Hepatocyte (in vitro differentiated cells): ENCODE measurements around the gene PPP1R9A. TPM values are rescaled to one million over a fixed set of nuclear protein-coding genes. Genes with fewer than 3 reads are reported as not detected.

Experiments used
- DNase-seq: peaks from one replicate; pipeline ENCODE4 v3.0.0-alpha.2; 2016; ENCODE audit warnings: low spot score
- H2AFZ ChIP-seq: fragments of 200-600 bp; sonication (generic); 2 replicates; pipeline ENCODE4 v1.6.0; 2016; ENCODE audit warnings: antibody characterized with exemption, mild to moderate bottlenecking
- H3K27ac ChIP-seq: fragments of 200-600 bp; sonication (generic); 2 replicates; pipeline ENCODE4 v1.5.1; 2016; ENCODE audit warnings: mild to moderate bottlenecking
- H3K27me3 ChIP-seq: fragments of 200-600 bp; sonication (generic); 2 replicates; pipeline ENCODE4 v1.6.1; 2016
- H3K36me3 ChIP-seq: fragments of 200-600 bp; sonication (generic); replicated peaks from 2 replicates; pipeline ENCODE4 v1.5.1; 2016; ENCODE audit warnings: low read depth; ENCODE audit not compliant: insufficient read depth
- H3K4me1 ChIP-seq: fragments of 200-600 bp; sonication (generic); 2 replicates; pipeline ENCODE4 v1.5.1; 2016; ENCODE audit warnings: mild to moderate bottlenecking, moderate library complexity; ENCODE audit not compliant: insufficient read depth
- H3K4me2 ChIP-seq: fragments of 200-600 bp; sonication (generic); 2 replicates; pipeline ENCODE4 v1.6.0; 2016
- H3K4me3 ChIP-seq: fragments of 200-600 bp; sonication (generic); 2 replicates; pipeline ENCODE4 v1.5.1; 2016; ENCODE audit warnings: mild to moderate bottlenecking
- H3K79me2 ChIP-seq: fragments of 200-600 bp; sonication (generic); 2 replicates; pipeline ENCODE4 v1.6.0; 2017; ENCODE audit warnings: mild to moderate bottlenecking
- H3K9me2 ChIP-seq: fragments of 200-600 bp; sonication (generic); replicated peaks from 2 replicates; pipeline ENCODE4 v1.6.0; 2017; ENCODE audit warnings: mild to moderate bottlenecking; ENCODE audit not compliant: insufficient read depth
- H3K9me3 ChIP-seq: fragments of 200-600 bp; sonication (generic); 2 replicates; pipeline ENCODE4 v1.5.1; 2016; ENCODE audit warnings: low read depth, mild to moderate bottlenecking
- H4K20me1 ChIP-seq: fragments of 200-600 bp; sonication (generic); 2 replicates; pipeline ENCODE4 v1.6.0; 2016; ENCODE audit warnings: mild to moderate bottlenecking; ENCODE audit not compliant: insufficient read depth, poor library complexity, severe bottlenecking
- EZH2 ChIP-seq: fragments of 200-600 bp; sonication (generic); IDR thresholded peaks from 2 replicates; pipeline ENCODE4 v1.6.1; 2016; ENCODE audit warnings: antibody characterized with exemption, mild to moderate bottlenecking, borderline replicate concordance
- EZH2phosphoT487 ChIP-seq: fragments of 200-600 bp; sonication (generic); IDR thresholded peaks from one replicate; pipeline ENCODE4 v1.6.1; 2018; ENCODE audit warnings: antibody characterized with exemption, mild to moderate bottlenecking, low read depth, moderate library complexity; ENCODE audit not compliant: unreplicated experiment, severe bottlenecking
- WGBS: methylation state at CpG from one replicate; pipeline ENCODE4 v1.1.6; 2016; ENCODE audit warnings: low lambda C conversion rate; ENCODE audit errors: missing lambda C conversion rate; 5-methylcytosine and 5-hydroxymethylcytosine counted together
- polyA plus RNA-seq: library from polyadenylated mRNA; unstranded; fragments of >200 nt; fragmentation: Nextera tagmentation; extraction: Ambion mirVana; gene quantifications from 2 replicates; pipeline ENCODE4 v1.2.1, GENCODE V29; 2016
- total RNA-seq: library from RNA; depleted of rRNA; stranded (reverse); fragments of >200 nt; gene quantifications from 2 replicates; pipeline ENCODE4 v1.2.3, GENCODE V29; 2014
- TF ChIP-seq, protein P1 (sequence below): fragments of 200-600 bp; sonication (generic); IDR thresholded peaks from 2 replicates; pipeline ENCODE4 v1.5.1; 2016; ENCODE audit warnings: antibody characterized with exemption, mild to moderate bottlenecking; ENCODE audit not compliant: poor library complexity

The PPP1R9A gene
- total and polyA plus RNA-seq, 2 experiments from 2014 or later, result 11.7 to 25.7 TPM

DNA sequence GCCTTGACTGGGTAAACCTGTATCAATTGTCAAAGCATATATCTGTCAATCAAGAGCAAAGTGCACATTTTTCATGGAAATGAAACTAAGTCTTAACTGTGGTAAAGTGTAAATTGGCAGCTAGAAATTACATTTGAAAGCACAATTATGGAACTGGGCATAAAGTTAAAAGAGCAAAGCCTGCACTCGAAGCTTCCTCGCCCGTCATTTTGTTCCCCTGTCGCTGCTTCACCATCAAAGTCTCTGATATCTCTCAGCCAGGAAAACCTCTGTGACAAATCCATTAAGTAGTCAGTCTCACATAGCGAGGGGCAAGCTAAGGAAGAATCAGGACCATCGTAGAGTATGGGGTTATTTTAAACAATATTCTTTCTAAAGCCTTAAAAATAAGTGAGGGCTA, 389.1 kb downstream of the PPP1R9A start:
- Histone ChIP-seq H4K20me1 (no peaks in the 10 kb centered on the region), H3K79me2 (no peaks in the 10 kb centered on the region), H3K36me3 (no peaks in the 10 kb centered on the region), H3K27me3 (no peaks in the 10 kb centered on the region), H3K4me2 (no peak overlapping the region), H3K9me2 (no peaks in the 10 kb centered on the region), H3K4me3 (no peak overlapping the region), H3K27ac (no peak overlapping the region), H2AFZ (no peak overlapping the region), H3K4me1 (no peaks in the 10 kb centered on the region), H3K9me3 (no peaks in the 10 kb centered on the region)
- TF ChIP-seq EZH2phosphoT487, result no peak
- 88% methylated on average over 6 of the region's 6 CpGs for WGBS
- no peak for DNase-seq

- H3K9me3 ChIP-seq, result no peaks in the 10 kb centered on the region
- no peak overlapping the region for H3K27ac ChIP-seq
- H3K36me3 ChIP-seq, result no peaks in the 10 kb centered on the region
- no peaks in the 10 kb centered on the region for H3K27me3 ChIP-seq
- DNase-seq, result no peak
- no peak overlapping the region for H2AFZ ChIP-seq
- TF ChIP-seq EZH2, result no peak
- TF ChIP-seq, protein P1, sequence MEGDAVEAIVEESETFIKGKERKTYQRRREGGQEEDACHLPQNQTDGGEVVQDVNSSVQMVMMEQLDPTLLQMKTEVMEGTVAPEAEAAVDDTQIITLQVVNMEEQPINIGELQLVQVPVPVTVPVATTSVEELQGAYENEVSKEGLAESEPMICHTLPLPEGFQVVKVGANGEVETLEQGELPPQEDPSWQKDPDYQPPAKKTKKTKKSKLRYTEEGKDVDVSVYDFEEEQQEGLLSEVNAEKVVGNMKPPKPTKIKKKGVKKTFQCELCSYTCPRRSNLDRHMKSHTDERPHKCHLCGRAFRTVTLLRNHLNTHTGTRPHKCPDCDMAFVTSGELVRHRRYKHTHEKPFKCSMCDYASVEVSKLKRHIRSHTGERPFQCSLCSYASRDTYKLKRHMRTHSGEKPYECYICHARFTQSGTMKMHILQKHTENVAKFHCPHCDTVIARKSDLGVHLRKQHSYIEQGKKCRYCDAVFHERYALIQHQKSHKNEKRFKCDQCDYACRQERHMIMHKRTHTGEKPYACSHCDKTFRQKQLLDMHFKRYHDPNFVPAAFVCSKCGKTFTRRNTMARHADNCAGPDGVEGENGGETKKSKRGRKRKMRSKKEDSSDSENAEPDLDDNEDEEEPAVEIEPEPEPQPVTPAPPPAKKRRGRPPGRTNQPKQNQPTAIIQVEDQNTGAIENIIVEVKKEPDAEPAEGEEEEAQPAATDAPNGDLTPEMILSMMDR, result no peak
- TF ChIP-seq EZH2phosphoT487, result no peak
- no peaks in the 10 kb centered on the region for H4K20me1 ChIP-seq
- H3K9me2 ChIP-seq, result no peaks in the 10 kb centered on the region
- no peaks in the 10 kb centered on the region for H3K79me2 ChIP-seq
- WGBS, result 79% methylated on average over 1 of the region's 1 CpG
- no peak overlapping the region for H3K4me2 ChIP-seq
- H3K4me1 ChIP-seq, result no peaks in the 10 kb centered on the region
- no peak overlapping the region for H3K4me3 ChIP-seq
Measured at GRCh38 chr7:95297041-95297440, 389.6 kb downstream of the PPP1R9A start.

- H3K4me3 ChIP-seq, result no peak overlapping the region
- no peaks in the 10 kb centered on the region for H3K9me3 ChIP-seq
- H3K9me2 ChIP-seq, result no peaks in the 10 kb centered on the region
- H4K20me1 ChIP-seq, result no peaks in the 10 kb centered on the region
- no peak for DNase-seq
- no peak overlapping the region for H3K4me2 ChIP-seq
- no peak for TF ChIP-seq EZH2
- TF ChIP-seq EZH2phosphoT487, result no peak
- TF ChIP-seq, protein P1, result no peak
- no peaks in the 10 kb centered on the region for H3K27me3 ChIP-seq
- no peaks in the 10 kb centered on the region for H3K79me2 ChIP-seq
- WGBS, result 98% methylated on average over 3 of the region's 3 CpGs
- no peaks in the 10 kb centered on the region for H3K4me1 ChIP-seq
- H3K27ac ChIP-seq, result no peak overlapping the region
- no peak overlapping the region for H2AFZ ChIP-seq
- no peaks in the 10 kb centered on the region for H3K36me3 ChIP-seq
Measured at GRCh38 chr7:95298091-95298490, 390.7 kb downstream of the PPP1R9A start.

- TF ChIP-seq, protein P1, result no peak
- TF ChIP-seq EZH2 (no peak), EZH2phosphoT487 (no peak)
- H3K27ac ChIP-seq, result no peak overlapping the region
- no peak for DNase-seq
- H3K4me1 ChIP-seq, result no peaks in the 10 kb centered on the region
- H3K36me3 ChIP-seq, result no peaks in the 10 kb centered on the region
- WGBS, result 75% methylated on average over 9 of the region's 9 CpGs
- no peaks in the 10 kb centered on the region for H3K9me3 ChIP-seq
- H3K79me2 ChIP-seq, result no peaks in the 10 kb centered on the region
- no peak overlapping the region for H3K4me3 ChIP-seq
- H3K27me3 ChIP-seq, result no peaks in the 10 kb centered on the region
- no peaks in the 10 kb centered on the region for H3K9me2 ChIP-seq
- no peaks in the 10 kb centered on the region for H4K20me1 ChIP-seq
- no peak overlapping the region for H2AFZ ChIP-seq
- H3K4me2 ChIP-seq, result no peak overlapping the region
Measured at GRCh38 chr7:95303013-95303905, 395.9 kb downstream of the PPP1R9A start.
